SKM-1 treated with dmso at 0.1 percent for 144 hours (cell line): Measurements from ENCODE around the gene TBC1D17.

Experiments
- DNase-seq: peaks from one replicate; lab custom pipeline; 2025; ENCODE audit not compliant: unreplicated experiment; lab: John Stamatoyannopoulos, UW

The TBC1D17 gene

DNA sequence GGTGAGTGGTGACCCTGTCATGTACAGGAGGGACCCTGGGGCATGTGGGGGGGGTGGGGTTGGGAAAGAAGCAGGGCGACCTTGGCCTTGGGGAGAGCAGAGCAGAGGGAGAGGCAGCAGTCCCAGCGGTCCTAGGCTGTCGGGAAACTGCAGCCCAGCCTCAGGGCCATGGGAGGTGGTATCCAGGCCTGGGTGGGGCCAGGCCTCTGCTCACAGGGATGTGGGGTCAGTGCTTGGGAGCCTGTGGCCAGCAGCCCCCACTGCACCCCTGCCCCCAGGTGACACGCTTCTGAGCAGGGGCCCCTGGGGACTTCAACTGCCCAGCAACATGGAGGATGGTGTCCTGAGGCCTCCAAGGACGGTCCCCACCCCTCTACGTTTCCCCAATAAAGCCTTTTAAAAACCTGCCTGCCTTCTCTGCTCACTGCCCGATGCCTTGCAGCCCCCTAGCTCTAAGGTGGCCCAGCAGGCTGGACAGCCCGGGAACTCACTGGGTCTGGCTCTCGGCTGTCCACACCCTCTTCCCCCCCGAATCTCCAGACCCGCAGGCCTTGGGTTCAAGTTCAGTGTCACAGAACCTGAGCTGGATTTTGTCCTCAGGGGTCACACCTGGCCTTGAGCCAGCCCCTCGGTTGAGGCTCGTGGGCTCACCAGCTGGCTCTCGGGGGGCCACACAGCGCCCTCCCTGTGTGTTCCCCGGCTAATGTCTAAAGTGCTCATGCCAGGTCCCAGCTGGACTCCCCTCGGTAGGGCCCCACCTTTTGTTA is 17.0 kb upstream of the TBC1D17 start:
- no peak for DNase-seq

DNA sequence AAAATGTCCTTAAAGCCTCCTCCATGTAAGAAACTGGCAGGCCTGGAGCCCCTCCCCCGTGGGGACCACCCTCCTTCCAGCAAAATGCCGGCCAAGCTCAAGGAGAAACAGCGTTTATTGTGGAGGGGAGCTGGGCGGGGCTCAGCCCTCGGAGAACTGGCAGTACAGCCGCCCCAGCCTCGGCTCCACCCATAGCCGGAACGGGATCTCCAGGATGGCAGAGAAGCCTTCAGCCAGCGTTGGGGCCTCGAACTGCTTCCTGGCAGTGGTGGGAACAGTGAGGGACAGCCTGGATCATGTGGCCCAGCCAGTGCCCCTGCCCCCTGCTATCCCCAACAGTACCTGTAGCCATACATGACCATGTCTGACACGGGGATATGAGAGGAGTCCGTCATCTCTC is 16.4 kb upstream of the TBC1D17 start:
- no peak for DNase-seq

DNA sequence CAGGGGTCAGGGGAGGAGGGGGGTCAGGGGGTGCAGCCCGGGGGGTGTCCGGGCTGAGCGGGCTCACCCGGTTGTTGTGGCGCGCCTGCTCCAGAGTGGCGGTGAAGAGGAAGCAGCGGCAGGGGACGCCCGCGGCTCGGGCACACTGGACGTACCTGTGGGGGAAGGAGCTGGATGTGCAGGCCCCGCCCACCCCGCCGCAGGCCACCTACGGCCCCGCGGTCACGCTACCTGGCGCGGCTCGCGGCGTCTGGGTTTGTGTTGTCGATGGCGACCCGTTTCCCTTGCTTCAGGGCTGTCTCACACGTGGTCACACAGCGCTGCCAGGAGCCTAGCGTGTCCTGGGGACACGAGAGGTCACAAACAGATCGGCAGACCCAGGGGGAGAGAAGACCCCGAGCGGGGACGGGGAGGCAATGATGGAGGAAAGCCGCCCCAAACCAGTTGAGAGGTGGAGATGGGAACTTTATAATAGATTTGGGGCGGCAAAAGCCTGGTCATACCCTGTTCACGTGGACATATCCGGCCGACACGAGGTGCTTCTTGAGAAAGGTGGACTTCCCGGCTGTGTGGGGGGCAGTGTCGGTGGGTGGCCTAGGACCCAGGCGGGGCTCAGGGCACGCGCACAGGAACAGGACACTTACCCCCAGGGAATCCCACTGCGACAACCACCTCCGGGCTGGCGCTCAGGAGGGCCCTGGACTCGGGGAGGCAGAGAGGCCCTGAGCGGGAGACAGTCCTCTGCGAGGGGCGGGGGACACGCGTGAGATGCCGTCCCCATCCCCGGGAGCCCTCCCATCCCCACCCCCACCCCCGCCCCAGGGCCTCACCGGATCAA is 15.7 kb upstream of the TBC1D17 start:
- DNase-seq = no peak

DNA sequence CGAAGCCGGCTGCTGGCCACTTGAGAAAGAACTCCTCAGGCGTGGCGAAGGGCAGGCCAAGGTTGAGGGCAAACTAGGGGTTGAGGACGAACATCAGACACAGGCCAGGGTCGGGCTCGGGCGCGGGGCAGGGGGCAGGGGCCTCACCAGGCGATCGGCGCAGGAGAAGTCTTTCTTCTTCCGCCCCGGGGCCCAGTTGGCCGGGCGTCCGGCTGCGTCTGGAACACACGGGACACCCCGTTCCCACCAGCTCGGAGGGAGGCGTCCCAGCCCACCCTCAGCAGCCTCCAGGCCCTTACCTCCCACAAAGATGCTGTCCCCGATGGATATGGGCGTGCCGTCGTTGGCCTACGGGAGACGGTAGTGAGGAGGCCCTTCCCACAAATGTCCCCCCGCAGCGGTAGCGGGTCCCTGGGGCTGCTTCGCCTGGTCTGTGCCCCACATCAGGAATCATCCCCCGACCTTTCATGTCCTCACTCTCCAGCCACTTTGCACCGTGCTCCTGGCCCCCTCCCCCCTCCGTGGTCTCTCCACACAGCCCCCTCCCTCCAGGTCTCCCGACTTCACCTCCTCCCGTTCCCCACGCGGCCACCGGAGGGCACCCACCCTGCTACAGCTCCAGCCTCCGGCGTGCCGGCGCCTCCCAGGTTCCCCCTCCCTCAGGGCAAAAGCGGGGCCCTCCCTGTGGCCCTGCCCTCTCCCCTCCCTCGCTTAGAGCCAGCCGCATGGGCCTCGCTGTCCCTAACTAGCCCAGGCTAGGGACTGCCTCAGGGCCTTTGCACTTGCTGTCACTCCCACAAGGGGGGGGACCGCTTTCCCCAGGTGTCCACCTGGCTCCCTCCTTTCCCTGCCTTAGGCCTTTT is 14.9 kb upstream of the TBC1D17 start:
- DNase-seq = no peak

DNA sequence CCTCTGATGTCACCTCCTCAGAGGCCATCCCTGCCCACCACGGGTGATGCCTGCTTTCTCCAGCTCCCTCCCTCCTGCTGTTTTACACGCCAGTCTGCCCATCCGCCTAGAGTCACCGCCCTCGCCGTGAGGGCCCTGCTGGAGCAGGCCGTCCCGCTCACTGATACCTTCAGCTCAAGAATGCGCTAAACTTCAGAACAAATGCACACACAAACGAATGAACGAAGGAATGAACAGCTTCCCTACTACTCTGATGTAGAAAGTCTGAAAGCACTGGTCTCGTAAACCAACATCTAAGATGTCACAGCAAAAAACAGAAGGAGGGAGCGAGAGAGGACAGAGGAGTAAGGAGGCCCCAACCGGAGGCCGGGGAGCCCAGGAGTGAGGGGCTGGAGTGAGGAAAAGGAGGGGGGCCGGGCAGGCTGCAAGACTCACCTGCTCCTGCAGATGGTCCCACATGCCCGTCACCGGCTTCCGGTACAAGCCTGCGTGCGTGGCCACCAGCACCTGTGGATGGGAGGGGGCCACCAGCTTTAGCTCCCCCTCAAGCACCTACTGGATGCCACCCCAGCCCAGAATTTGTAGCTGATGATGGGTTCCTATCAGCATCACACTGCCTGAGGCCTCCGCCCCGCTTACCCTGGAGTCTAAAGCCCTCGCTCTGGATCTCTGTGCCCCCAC is 14.1 kb upstream of the TBC1D17 start:
- no peak for DNase-seq

DNA sequence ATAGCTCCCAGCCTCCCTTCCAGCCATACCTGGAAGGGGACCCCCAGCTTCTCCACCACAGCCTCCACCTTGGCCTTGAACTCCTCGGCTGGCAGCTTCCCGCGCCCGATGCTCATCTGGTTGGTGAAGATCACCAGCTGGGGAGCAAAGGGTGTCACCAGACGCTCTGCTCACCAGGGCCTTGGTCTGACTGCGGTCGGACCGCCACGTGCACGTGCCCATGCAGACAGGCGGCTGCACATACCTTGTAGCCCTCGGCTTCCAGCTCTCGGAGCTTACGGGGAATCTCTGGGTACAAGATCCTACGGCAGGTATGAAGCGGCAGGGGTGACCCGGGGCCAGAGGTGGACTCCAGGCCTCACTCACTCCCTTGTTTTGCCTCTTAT is 13.6 kb upstream of the TBC1D17 start:
- DNase-seq = no peak

DNA sequence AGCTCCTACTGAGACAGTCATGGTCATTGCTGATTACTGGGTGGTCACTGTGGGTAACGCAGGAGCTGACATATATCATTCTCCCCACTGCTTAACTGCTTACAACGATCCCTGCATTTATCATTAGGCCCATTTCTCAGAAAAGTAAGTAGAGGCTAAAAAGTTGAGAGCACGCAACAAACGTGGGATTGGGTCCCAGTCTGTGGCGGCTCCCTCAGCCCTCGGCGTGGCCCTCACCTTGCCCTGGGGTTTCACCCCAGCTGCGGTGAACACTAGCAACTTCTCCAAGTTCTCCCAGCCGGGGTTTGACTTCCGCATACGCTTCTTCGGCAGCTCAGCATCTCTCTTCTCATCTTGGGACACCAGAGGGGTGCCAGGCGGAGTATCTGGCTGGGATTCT is 12.6 kb upstream of the TBC1D17 start:
- no peak for DNase-seq

DNA sequence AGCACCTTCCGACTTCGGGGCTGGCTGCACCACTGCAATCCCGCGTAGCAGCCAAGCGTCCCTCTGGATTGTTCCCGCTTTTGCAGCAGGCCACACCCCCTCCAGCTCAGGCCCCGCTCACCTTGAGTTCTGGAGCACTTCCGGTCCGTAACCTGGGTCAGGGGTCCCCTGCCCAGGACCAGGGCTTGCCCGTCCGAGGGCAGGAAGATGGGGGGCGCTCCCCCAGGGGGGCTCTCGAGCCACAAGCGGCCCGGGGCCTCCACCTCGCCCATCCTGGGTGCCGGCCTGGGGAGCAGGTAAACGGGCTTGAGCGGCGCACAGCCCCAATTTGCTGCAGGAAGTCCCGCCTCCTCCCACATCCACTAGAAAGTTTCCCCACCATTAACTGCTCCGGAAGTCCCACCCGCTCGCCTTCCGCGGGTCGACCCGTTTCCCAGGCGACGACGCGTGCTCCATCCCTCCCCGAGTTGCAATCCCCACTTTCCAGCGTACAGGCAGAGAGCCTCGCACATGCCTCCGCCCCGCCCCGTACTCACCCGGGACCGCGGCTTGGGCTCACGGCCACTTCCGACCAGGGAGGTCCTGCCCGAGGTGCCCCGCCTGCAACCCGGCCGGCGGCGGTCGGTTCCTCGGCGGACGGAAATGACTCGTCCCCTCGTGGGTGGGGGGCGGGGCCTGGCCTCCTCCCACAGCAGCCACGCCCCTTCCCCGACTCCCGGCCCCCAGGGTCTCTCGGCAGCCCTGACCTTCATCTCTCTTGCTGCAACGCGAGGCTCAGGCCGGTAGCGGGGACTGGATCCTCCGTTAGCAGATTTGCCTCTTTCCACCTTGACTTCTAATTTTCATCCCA is 10.3 kb upstream of the TBC1D17 start, which contains the start of gene PNKP:
PNKP (minus strand) TSS at position 644 of the 850 bp plus-strand sequence; CDS start at position 272, 372 bp downstream.
- peak; percentile 56 for DNase-seq

DNA sequence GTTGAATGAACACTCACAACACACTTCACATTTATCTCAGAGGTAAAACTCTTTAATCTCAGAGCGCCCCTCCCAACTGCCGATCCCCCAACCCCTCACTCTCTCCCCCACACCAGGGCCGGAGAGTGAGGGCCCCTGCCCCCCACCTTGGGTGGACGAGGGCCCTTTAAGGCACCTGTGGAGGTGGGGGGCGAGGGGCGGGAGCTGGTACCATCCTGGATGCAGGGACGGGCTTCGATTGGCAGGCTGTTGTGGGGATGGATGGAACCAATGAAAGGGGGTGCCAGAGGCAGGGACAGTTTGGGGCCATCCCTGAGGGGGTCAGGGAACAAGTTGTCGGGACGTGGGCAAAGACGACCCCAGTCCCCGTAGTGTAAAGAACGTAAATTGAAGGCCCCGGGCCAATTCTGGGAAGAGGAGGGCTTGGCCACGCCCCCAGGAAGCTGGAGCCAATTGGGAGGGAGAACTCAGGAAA is 8.5 kb upstream of the TBC1D17 start:
- DNase-seq = no peak

DNA sequence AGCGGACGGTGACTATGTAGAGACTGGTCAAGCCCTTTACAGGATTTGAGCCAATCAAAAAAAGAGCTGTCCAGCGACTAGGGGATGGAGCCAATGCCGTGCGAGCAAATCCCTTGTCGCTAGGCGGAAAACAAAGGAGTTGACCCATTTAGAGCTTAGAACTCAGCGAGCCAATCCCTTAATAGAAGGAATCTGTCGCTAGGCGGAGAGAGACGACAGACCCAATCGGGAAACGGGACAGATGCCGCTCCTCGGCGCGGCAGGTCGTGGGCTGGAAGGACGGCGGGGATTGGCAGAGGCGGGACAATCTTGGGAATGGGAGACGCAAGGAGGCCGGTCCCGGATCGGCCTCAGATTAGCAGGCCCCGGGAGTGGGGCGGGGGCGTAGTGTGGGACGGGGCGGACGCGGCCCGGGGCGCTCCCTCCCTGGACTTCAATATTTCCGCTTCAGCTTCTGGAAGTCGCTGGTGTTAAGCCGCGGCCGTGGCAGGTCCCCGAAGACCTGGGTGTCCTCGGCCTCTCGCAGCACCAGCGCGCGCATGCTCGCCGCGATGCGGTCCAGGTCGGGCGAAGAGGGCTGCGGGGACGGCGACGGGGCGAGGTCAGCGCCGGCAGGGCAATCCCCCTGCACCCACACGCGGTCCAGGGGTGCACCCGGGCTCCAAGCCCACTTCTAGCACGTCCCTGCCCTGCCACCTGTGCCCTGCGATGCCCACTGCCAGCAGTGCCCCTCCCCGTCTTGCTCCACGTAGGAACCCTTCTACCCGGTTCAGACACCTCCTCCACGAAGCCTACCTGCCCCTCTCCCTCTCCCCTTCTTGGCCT is 7.8 kb upstream of the TBC1D17 start:
- peak; percentile 95 for DNase-seq

DNA sequence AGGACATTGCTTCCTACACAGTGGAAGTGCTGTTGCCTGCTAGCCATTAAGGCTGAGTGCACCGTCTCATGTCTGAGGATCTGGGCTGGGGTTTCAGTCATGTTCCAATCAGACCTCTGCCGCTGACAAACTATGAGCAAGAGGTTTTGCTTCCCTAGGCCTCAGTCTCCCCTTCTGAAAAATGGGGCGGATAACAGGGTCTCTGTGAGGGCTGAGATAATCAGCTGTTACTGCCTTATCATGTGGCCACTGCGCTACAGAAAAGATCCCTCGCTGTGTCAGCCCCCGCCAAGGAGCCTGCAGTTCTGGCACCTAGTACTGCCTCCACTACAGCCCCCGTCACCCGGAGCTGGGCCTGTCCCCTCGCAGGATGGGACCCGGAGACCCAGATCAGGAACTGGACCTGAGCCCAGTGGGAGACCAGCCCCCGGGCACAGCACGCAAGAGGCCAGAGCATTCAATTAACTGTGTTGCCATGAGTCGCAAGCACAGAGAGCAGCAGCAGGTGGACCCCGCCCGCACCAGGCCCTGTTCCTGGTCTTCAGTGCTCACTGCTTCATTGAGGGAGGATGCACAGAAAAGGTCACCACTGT is 7.1 kb upstream of the TBC1D17 start:
- no peak for DNase-seq

DNA sequence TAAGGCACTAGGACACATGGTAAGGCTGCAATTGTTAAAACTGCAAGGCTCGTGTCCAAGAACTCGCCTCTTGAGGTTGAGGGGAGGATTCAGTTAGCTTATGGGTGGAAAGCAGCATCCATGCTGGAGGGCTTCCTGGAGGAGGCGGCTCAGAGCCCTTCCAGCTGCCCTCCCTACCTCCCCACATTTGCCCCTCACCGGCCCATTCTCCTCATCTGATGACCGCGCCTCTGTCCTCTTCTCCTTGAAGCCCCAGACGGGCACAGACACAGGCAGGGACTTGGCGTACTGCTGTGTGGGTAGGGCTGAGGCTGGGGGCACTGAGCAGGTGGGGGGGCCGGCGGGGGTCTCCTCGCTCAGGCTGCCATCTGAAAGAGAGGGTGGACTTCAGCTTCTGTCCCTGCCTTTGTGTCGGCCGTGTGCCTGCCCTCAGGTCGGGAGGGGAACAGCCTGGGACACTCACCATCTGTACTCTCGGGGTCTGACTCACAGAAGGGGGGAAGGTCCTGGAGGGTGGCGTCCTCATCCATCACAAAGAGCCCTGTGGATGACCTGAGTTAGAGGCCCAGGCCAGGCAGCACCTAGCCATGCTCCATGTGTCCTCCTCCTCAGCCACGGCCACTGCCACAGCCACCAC is 6.0 kb upstream of the TBC1D17 start:
- no peak for DNase-seq

DNA sequence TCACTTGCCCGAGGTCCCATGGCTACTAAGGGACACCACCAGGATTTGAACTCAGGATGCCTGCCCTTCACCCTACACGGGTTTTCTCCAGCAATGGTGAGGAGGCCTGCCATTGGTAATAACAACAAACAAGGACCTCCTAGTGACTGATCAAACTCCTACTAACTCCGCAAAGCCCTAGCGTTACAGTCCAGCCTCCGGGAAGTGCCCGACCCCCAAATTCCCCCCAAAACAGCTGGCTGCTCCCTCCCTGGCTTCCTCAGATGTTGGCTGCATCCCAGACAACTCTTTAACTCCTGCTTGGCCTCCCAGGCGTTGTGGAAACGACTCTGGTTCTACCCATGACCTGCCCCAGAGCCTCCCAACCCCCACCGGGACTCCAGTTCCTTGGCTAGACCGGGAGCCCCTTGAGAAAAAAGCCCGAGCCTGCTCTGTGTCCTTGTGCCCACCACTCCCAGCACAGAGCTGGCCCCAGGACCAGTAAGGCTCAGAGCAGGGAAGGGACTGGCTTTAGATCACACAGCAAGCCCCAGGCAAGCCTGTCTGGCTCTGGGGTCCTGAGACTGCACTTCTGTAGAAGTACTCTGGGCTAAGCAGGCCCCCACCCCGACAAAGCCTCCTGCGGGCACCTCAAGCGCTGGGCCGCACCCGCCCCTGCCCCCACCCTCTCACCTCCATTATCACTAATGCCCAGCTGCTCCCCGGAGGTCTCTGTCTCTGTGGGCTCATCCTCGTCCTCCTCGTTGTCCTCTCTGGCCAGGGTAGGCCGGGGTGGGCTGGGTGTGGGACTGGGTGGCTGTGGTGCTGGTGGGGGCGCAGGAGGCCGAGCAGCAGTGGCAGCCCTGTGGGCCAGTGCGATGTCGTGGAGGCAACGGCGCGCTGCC is 5.0 kb upstream of the TBC1D17 start:
- DNase-seq = no peak

DNA sequence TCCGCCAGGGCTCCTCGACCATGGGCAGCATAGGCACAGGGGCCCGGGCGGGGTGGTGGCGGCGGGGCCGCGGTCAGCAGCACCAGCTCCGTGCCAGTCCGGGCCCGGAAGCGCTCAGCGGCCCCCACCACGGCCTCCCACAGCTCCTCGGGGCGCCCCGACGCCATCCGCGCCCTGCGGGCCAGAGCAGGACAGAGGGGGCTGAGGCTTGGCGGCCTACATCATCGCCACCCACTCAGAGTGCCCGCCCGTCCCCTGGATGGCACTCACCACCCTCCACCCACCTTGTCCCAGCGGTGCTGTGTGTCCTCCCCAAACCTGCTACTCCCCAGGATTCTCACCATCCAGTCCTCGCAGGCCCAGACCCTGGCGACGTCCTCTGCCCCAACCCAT is 4.4 kb upstream of the TBC1D17 start:
- DNase-seq = no peak

DNA sequence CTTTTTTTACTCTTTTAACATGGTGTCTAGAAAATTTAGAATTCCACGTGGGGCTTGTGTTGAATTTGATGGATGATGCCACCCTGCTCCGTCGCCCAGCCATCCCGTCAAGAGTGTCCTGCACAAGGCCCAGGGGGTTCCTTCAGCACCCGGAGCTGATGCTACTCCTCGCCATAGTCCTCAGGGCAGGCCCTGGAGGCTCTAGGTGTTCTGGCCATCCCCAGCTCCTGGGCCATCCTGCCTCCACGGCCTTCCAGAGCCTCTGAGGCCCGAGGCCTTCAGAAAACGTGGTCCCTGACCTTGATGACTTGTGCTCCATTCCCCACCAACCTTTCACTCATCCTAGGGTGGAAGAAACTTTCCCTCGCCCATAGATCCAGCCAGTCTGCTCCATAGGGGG is 3.7 kb upstream of the TBC1D17 start:
- DNase-seq = no peak

DNA sequence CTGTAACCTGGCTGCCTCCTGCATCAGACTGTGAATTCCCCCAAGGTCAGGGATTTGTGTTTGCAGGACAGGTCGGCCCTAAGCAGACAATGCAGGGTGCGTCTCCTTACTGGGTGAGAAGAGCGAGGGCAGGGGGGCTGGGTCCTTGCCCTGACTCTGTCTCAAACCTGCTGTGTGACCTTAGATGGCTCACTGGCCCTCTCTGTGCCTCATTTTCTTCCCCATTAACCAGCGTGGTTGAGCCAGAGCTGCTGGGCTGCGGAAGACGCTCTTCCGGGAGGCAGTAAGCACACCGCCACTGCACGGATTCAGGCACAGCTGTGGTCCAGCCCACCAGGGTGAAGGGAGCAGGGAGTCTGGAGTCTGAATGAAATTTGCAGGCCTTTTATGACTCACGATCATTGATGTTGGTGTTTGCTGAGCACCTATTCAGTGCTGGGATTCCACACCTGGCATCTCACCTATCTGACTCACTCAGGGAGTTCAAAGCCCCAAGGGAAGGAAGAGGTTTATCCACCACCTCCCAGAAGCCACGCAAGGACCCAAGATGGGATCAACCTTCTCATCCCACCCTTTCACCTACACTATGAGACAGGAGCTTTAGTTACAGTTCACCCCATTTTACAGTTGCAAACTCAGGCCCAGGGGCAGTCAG is 2.9 kb upstream of the TBC1D17 start:
- no peak for DNase-seq

DNA sequence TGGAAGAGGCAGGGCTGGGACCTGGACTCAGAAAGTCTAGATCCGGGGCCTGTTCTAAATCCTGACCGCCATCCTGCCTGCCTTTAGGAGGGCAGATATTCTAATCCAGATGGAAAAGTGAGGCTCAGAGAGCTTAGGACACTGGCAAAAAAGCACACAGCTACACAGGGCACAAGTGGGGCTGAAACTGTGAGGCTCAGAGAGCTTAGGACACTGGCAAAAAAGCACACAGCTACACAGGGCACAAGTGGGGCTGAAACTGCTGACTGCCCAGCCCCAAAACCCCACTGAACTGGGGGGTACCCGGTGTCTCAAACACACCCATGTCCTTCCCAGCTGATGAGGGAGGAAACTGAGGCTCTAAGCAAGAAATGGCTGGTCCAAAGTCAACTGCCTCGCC is 2.3 kb upstream of the TBC1D17 start:
- DNase-seq = no peak
